Non-pigmented ciliary epithelial cell (primary cell): ENCODE data around the gene NPC1L1.

ENCODE experiments used
- DNase-seq: peaks from one replicate; pipeline ENCODE4 v3.0.0-alpha.2; 2010; ENCODE audit warnings: low read depth

Gene NPC1L1

DNA sequence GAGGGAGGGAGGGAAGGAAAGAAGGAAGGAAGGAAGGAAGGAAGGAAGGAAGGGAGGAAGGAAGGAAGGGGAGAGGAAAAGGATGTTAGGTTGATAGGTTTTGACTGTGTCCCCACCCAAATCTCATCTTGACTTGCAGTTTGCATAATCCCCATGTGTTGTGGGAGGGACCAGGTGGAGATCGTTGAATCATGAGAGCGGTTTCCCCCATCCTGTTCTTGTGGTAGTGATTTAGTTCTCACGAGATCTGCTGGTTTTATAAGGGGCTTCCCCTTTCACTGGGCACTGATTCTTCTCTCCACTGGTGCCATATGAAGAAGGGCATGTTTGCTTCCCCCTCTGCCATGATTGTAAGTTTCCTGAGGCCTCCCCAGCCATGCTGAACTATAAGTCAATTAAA lies 35.5 kb downstream of the NPC1L1 start:
- no peak for DNase-seq

DNA sequence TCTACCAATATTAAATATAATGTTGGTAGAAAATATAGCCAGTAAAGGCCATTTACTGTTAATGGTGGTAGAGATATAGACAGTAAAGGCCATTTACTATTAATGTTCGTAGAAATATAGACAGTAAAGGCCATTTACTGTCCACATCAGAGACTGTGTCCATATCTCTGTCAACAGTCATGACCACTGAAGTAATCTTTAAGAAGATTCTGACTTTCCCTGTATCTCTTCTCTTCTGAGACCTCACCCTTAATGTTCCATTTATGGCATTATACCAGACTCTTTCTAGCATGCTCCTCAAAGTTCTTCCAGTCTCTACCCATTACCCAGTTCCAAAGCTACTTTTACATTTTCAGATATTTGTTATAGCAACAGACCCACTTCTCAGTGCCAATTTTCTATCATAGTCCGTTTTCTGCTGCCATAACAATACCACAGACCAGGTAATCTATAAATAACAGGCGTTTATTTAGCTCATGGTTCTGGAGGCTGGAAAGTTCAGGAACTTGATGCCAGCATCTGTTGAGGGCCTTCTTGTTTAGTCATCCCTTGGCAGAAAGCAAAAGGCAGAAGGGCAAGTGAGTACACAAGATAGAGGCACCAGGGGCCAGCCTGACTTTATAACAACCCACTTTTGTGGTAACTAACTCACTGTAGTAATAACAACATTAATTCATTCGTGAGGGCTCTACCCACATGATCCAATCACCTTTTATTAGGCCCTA lies 42.7 kb downstream of the NPC1L1 start:
- DNase-seq: no peak

DNA sequence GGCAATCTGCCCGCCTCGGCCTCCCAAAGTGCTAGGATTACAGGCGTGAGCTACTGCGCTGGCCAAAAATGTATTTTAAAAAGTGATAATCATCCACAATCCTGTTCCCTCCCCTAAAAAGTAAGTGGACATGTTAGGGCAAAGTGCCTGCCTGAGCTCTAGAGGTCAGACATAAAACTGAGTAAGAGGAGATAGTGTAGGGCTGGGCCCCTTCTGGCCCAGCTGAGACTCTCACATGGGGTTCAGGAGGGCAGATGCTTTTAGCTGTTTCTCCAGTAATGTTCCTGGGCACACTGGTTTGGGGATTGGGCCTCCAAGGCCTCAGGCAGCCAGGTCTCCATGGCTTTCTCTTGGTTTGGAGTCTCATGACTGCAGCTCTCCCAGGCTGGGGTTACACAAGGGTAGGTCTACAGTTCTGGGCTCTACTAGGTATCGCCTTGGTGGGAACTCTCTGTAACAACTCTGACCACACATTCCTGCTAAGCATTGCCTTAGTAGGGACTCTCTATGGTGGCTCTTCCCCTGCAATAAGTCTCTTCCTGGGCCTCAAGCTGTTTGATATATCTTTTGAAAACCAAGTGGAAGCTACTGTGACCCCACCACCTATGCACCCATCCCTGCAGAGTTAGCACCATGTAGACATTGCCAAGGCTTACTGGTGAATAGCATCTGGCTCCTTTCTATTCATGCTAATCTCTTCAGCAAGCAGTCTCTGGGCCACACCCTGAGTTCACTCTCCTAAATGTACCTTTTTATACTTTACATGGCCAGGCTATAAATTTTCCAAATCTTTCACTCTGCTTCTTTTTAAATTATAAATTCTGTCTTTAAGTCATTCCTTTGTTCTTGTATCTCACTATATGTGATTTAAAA lies 43.7 kb downstream of the NPC1L1 start:
- no peak for DNase-seq

DNA sequence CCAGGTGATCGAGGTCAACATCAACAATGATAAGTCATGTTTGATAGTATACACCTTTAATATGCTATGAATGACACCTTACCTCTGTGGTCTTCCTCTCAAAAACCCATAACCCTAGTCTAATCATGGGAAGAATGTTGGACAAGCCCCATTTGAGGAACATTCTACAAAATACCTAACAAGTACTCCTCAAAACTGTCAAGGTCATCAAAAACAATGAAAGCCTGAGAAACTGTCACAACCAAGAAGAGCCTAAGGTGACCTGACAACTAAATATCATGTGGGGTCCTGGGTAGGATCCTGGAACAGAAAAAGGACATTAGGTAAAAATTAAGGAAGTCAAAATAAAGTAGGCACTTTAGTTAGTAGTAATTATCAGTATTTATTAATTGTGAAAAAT lies 44.7 kb downstream of the NPC1L1 start:
- DNase-seq: no peak

DNA sequence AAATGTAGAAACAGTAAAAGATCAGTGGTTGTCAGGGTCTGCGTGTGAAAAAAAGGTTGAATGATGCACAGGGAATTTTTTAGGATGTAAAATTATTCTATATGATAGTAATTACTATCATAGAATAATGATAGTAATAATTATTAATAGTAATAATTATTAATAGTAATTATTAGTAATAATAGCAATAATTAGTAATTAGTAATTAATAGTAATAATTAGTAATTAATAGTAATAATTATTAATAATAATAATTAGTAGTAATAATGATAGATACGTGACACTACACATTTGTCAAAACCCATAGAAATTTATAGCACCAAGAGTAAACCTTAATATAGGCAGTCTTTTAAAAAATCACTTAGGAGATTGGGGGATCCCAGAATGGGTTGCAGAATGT lies 46.2 kb downstream of the NPC1L1 start:
- DNase-seq: no peak

DNA sequence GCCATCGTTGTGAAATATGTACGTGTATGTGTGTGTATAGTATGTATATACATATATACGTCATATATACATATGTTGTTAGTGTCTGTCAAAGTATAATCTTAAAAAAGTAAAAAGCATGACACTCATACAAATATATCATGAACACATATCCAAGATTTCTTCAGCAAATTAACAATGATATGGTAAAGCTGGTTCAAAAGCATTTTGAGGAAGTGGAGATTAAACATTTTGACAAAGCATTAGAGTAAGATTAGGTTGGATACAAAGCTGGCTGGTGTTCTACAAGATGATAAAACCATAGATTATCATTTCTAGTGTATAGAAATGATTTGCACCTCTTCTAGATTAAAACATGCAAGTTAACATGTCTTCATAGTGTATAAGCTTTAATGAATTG lies 49.9 kb downstream of the NPC1L1 start:
- no peak for DNase-seq

DNA sequence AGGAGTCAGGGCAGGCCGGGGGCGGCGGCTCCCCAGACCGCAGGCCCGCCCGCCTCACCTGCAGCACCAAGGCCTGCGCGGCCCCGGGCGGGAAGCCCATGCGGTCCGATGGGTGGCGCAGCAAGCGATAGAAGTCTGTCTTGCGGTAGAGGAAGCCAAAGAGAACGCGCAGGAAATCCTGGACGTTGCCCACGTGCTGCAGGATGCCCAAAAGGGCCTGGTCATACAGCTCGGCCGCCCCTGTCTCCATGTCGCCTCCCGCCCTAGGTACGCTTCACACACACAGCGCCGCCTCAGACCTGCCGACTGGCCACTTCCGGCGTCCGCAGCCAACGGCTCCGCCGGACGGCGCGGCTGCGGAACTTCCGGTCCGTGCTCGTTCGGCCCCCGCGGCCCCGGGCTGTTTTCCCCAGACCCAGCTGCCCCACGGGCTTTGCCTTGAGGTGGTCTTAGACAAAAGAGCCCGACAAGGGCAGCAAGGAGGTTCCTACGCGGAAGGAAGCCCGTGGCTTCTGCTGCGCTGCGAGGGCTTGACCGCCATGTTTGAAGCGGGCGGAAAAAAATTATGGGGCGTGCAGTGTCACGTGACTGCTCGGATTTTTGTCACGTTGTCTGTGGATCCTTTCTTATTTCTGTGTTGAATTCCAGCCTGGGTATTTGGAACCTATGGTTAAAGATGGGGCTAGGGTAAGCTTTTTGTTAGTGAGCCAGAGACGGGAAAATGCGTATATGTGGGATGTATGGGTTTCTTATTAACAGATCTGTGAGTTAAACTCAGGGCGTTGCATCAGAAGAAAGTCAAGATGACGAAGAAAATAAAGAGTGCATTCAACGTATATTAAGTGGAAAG lies 50.6 kb downstream of the NPC1L1 start, which contains the start of gene NUDCD3:
Gene NUDCD3 (minus strand): TSS at position 308 of the 850 bp plus-strand sequence. CDS start 58 bp downstream, at position 250.
- no peak for DNase-seq

DNA sequence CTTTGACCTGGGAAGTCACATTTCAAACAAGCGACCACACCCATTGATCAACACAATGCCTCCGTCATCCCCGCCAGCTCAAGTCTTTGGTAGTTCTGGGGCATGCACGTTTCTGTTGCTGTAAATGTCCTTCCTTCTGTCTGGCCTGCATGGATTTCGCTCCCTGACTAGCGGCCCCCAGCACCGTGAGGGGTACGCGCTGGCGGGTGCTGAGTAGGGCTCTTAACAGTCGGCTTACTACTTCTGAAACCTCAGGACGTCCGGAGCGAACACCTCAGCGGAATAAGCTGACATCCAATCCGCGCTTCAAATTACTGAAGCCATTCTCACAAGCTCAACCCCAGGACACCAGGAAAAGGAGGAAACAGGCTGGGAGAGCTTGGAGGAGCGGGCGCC lies 51.2 kb downstream of the NPC1L1 start:
- no peak for DNase-seq

DNA sequence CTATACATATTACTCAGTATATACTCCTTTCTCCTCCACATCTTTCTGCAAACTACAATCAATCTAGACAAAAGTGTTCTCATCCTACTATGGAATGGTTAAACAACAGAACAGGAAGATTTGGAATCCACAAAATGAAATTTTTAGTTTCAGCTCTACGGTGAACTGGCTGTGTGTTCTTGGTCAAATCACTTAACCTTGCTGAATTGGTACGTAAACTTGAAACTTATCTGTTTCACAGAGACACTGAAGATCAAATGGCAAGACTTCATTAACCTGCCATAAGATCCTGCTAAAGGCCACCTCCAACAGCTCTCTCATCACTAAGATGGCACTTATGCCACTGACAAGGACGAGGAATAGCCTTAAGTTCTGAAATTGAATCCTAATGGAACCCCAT lies 52.2 kb downstream of the NPC1L1 start:
- DNase-seq: no peak

DNA sequence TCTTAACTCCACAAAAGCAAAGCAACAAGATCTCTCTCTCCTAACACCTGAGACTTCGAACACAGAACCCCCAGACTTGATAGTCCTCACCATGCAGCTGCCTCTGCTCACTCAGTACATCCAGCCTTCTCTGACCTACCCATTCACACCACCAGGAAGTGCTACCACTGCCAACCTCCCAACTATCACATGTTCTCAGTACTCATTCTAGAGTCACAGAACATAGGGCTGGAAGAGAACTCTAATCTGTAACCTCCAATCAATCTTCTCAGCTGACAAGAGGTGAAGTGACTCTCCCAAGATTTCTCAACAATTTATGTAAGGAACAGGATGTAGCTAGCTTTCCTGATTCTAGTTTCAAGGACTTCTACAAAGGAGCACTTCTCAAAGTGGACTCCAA lies 54.4 kb downstream of the NPC1L1 start:
- no peak for DNase-seq

DNA sequence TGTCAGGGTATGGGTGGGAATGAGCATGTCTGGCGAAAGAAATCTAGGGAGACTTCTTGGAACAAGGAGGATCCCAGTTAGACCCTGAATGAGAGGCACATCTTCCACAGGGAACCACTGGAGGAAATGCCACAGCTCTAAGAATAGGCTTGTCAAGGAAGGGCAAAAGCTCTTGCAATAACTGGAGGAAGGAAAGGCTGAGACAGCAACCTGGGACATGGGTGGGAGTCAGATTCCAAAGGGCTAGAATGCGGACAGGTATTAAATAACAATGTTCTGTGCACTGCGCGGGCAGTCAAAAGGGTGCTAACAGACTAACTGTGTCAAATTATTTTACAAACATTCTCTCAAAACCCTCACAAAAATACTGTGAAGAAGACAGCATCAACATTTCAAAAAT lies 55.1 kb downstream of the NPC1L1 start:
- no peak for DNase-seq

DNA sequence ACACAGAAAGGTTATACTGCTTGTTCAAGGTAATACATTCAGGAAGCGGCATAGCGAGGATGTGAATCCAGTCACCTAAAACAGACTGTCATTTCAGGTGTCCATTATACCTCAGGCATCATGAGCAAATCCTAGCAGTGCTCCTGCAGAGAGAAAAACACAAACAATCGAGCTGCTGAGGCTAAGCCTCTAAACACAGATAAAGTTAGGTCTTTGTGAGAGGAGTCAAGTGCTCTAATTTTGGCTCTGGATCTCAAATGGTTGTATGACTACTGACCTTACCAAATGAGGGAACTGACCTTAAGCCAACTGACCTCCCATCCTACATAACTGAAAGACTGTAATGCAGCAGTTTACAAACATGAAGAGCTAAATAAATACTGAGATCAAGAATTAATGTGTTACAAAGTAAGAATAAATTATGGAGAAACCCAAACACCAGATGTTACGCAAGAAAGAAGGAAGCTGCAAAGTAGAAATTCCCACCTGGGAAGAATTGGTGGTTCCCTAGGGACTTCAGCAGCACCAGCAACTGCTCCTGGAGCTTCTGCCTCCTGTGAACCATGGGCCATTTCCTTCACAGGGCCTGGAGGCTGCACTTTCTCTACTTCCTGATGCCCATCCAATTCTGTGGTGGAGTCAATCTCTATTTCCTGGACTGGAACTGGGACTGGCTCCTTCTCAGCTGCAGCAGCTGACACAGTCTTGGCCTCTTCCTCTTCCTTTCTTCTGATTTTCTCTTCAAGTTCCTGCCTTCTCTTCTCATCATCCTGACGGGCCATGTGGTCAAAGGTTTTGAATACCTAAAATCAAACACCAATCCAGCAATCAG lies 56.4 kb downstream of the NPC1L1 start:
- no peak for DNase-seq

DNA sequence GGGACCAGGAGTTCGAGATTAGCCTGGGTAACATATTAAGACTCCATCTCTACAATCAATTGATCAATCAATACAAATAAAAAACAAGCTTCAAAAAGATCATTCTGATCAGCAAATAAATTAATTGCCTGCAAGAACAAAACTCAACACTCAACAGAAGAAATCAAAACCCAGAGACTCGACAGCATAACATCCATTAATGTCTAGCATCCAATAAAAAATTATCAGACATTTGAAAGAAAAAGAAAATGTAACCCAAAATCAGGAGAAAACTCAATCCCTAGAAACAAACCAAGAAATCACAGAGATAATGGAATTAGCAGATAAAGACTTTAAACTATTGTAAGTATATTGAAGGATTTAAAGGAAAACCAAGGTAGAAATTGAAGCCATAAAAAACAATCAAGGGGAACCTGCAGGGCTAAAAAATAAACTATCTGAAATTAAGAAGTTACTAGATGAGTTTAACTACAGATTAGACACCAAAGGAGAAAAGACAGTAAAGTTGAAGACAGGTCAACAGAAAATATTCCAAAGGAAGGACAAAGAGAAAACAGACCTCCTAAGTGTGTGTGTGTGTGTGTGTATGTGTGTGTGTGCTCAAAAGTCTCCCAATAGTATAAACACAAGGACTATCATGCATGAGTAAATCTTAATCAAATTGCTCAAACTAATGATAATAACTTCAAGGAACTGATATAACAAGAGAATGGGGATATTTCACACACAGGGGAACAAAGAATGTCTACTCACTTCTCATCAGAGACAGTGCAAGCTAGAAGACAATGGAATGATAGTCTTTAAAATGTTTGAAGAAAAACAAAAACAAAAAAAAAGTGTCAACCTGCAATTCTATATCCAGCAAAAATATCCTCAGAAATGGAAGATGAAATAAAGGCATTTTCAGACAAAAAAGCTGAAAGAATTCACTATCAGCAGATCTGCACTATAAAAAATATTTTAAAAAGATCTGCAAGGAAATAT lies 58.3 kb downstream of the NPC1L1 start:
- DNase-seq: no peak

DNA sequence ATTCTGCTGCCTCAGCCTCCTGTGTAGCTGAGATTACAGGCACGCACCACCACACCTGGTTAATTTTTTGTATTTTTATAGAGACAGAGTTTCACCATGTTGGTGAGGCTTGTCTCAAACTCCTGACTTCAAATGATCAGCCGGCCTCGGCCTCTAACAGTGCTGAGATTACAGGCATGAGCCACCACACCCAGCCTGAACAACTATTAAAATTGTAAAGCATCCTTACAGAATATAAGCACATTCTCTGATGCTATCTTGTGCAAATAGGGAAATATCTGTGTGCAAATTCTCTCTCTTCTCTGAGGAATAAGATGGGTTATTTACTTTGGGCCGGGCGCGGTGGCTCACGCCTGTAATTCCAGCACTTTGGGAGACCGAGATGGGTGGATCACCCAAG lies 63.2 kb downstream of the NPC1L1 start:
- DNase-seq: no peak

DNA sequence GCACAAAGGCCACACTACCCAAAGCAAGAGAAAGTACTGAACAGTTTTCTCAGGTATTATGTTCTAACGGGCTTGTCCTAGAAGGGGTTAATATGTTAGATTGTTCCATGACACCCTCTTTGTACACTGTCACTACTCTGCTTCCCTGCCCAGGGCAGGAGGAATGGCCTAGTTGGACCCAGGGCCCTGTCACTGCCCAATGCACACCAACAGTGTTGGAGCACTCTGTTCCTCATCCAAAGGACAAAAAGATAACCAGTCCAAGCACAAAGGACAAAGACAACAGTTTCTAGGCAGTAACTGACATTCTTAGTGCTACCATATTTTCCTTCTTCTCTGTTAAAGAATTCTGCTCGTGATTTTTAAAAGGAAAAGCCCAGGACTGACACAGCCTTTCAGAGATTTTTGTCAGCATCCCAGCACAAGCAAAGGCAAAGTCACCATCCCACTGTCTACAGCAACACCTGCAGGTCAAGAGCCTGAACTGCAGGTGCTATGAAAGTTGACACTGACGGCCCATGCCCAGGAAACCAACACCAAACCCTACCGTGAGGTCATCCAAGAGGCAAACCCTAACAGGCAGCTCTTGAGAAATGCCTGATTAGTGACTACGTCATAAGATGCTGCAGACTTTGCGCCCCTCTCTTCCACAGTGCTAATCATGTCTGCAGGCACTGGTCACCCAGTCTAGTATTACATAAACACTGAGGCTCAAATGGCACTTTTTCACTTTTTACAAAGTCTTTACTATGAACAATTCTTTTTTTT lies 63.9 kb downstream of the NPC1L1 start:
- no peak for DNase-seq

DNA sequence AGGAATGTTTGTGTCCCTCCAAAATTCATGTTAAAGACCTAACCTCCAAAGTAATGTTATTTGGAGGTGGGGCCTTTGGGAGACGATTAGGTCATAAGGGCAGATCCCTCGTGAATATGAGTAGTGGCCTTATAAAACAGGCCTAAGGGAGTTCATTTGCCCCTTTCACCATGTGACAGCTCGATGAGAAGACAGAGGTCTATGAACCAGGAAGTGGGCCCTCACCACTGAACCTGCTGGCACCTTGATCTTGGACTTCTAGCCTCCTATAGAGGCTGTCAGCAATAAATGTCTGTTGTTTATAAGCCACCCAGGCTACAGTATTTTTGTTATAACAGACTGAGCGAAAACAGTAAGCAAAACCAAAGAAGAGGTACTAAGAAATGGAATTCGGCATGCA lies 64.8 kb downstream of the NPC1L1 start:
- no peak for DNase-seq

DNA sequence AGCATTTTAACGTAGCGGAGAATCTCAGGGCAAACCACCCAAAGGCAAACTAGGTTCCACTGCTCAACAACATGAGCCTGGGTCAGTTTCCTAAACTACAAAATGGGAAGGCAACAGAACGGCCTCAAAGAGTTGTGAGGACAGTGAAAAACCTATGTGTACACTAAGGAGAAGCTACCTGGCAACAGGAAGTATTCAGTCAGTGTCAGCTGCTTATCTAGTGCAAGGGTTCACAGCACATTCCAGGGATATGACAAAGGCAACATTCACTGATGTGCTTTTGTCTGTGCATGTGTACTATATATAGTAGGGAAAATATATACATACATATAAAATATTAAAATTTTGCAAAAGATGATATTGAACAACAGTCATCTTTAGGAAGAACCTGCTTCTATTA lies 67.8 kb downstream of the NPC1L1 start:
- no peak for DNase-seq

DNA sequence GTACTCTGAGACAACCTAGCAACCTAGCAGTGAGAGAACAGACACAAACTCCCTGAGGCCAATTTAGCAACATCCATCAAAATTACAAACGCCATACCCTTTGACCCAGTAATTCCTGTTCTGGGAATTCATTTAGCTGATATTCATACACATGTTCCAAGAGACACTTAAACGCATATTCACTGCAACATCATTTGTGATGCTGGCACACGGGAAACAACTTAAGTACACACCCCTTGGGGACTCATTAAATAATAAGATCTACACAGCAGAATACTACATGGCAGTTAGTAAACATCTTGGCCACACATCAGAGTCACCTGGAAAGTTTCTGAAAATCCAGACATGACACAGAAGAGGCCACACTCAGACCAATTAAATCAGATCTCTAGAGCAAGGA lies 68.3 kb downstream of the NPC1L1 start:
- no peak for DNase-seq

DNA sequence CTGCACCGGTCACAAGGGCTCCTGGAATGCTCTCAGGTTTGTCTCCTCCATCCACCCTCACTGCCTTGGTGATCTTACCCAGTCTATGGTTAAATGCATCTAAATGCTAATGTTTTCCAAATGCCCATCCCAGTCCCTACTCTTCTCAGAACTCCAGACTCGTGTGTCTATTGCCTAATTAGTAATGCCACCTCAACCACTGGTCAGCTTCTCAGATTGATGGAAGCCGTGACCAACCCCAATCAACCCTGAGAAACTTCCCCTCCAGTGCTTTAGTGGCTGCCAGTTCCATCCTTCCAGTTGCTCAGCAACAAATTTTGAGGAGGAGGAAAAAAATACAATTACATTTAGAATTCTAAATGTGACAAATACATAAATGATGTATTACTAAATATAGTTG lies 69.3 kb downstream of the NPC1L1 start:
- no peak for DNase-seq

DNA sequence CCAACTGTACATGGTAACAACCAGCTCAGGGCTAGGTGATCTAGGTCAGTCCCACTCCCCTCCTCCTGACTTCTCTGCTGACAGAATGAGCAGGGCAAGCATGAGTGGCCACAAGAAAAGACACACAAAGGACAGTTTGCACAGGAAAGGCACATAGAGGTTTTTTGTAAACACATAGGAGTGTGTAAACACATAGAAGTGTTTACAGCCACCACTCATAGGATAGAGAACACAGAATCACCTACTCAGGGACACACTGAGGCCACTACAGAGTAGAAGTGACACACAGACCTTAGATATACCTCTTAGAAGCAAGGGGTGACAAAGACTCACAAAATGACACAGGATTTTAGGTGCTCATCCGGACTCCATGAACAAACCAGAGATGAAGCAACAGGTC lies 69.7 kb downstream of the NPC1L1 start:
- DNase-seq: no peak
